Spleen (tissue), 7 donors: Measurements from ENCODE around the gene SELENOI.

ENCODE experiments used
- POLR2AphosphoS5 ChIP-seq, 3 donors: sonication (generic); formaldehyde crosslinking; IDR thresholded peaks; one replicate each; pipeline ENCODE4 v1.5.1; 2017; ENCODE audit warnings: antibody characterized with exemption in 3 of 3
- TF ChIP-seq, protein P1 (sequence below), 11 experiments: fragments of 200-600 bp in 7 of 11; fragments of 450-650 bp in 4 of 11; sonication (generic) in 4 of 11; IDR thresholded peaks in 8 of 11; conservative IDR thresholded peaks in 3 of 11; 1 replicate in 7 of 11; 2 replicates in 4 of 11; pipeline versions ENCODE4 v1.4.0 to v1.8.0; 2016 to 2021; ENCODE audit warnings: antibody characterized with exemption in 11 of 11, inconsistent platforms in 4 of 11, mild to moderate bottlenecking in 1 of 11
- donor health status: DM: no; HTN: no; CAD: no; lungs with moderate emphysema.
- donor health status: DM: no; HTN: no; CAD: no.
- donor health status: DM: no; HTN: no; CAD: no.

DNA sequence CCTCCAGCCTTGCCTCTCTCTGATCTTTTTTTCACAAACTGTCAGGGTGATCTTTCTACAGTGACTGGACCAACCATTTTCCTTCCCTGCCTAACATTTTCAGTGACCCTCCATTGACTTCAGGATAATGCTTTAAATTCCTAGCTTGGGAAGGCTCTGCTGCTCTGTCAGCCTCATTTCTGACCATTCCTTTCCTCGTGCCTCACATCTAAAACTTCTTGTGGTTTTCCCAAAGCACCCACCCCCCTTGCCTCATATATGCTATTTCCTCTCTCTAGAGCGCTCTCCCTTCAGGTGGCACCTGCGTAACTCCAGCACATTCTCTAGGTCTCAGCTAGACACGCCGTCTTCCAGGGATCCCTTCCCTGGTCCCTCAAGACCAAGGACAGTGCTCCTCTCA lies 93.0 kb downstream of the SELENOI start:
- TF ChIP-seq, protein P1, sequence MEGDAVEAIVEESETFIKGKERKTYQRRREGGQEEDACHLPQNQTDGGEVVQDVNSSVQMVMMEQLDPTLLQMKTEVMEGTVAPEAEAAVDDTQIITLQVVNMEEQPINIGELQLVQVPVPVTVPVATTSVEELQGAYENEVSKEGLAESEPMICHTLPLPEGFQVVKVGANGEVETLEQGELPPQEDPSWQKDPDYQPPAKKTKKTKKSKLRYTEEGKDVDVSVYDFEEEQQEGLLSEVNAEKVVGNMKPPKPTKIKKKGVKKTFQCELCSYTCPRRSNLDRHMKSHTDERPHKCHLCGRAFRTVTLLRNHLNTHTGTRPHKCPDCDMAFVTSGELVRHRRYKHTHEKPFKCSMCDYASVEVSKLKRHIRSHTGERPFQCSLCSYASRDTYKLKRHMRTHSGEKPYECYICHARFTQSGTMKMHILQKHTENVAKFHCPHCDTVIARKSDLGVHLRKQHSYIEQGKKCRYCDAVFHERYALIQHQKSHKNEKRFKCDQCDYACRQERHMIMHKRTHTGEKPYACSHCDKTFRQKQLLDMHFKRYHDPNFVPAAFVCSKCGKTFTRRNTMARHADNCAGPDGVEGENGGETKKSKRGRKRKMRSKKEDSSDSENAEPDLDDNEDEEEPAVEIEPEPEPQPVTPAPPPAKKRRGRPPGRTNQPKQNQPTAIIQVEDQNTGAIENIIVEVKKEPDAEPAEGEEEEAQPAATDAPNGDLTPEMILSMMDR (IDR thresholded peaks at IDR 0.05 in 8 of 11, conservative IDR thresholded peaks at IDR 0.05 in 3 of 11): no peak
- no peak for TF ChIP-seq POLR2AphosphoS5 (IDR thresholded peaks at IDR 0.05)
